GM19193 (cell line): Measurements from ENCODE around the gene MGAT4A.

Experiments used
- POLR2A ChIP-seq: IDR thresholded peaks from 4 replicates; pipeline ENCODE4 v1.6.1; 2011; ENCODE audit not compliant: insufficient read depth, insufficient read length; ENCODE audit errors: extremely low read depth

MGAT4A gene

GRCh38 chr2:98634406-98635092 is 96.4 kb downstream of the MGAT4A start:
- no peak for TF ChIP-seq POLR2A

- no peak for TF ChIP-seq POLR2A
These were observed 98.6 kb downstream of the MGAT4A start for GRCh38 chr2:98632351-98632750.

- no peak for TF ChIP-seq POLR2A
These were observed 107.3 kb downstream of the MGAT4A start for GRCh38 chr2:98623657-98624056.

- TF ChIP-seq POLR2A, result no peak
These were observed 113.8 kb downstream of the MGAT4A start for GRCh38 chr2:98617149-98617548.

GRCh38 chr2:98615481-98615880 is 115.5 kb downstream of the MGAT4A start:
- TF ChIP-seq POLR2A, result no peak

GRCh38 chr2:98614024-98614739 is 116.8 kb downstream of the MGAT4A start:
- no peak for TF ChIP-seq POLR2A

DNA sequence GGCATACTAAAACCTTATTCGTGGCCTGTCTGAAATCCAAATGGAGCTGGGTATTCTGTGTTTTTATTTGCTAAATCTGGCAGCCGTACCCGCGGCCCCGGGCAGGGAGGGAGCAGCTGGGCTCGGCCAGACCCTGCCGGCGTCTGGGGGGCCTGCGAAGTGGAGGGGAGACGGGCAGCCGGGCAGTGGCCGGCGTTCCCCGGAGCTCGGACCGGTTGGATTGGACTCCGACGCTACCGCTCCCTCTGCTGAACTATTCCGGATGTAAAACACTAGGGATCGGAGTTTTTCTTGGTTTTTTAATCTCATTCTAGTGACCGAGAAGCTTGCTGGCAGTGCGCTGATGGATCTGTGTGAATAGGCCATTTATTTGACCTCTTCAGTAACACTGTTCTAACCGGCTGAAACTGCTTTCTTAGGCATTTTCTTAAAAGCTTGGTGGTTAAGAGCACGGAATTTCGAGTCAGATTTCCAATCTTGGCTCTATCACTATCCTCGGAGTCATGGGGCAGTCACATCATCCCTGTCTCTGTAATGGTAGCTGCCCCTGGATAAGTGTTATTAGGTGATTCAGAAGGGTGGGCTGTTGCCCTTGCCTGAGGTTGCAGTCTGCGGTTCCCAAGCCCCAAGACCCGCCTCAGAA is 121.8 kb downstream of the MGAT4A start:
- no peak for TF ChIP-seq POLR2A

DNA sequence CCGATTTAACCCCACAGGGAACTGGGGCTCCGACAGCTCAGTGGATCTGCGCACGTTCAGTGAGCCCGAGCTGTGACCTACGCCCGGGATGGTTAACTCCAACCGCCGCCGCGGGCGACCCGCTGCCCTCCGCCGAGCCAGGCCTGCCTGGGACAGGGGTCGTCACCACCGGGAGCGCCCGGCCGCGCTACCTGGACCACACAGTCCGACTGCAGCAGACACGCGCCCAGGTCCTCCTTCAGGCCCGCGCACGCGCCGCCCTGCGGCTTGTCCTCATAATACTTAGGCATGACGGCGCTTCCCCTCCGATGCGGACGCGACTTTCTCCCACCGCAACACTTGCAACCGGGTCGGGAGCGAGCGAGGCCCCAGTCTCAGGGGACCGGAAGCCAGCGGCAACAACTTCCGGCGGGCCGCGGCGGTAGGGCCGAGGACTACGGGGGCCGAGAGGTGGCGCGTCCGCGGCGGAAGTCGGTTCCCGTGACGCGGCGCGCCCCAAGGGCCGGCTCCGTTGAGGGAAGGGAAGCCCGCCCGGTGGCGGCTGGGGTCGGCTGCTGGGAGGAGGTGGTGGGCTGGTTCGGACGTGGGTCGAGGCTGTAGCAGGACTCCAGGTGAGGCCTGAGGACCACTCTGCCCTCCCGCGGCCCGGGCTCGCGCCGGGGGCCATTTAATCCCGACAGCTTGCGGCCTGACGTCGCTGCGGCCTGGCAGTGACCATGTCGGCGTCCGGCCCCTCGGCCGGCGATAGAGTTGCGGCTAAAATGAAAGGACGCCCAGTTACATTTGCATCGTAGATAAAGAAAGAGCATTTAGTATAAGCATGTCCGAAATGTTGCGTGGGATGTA is 122.6 kb downstream of the MGAT4A start, which contains the start of the genes COA5 and UNC50:
TSS of gene COA5 (minus strand) at position 397 of the 846 bp plus-strand sequence. CDS start at position 290, 107 bp downstream.
TSS of gene UNC50 (plus strand) at position 474 of the 846 bp plus-strand sequence. CDS start 1,171 bp downstream, outside the sequence.
- peak; percentile 92 for TF ChIP-seq POLR2A

- no peak for TF ChIP-seq POLR2A
These were observed 123.2 kb downstream of the MGAT4A start for GRCh38 chr2:98607741-98608115.

- no peak for TF ChIP-seq POLR2A
These were observed 123.8 kb downstream of the MGAT4A start for GRCh38 chr2:98607104-98607503.

GRCh38 chr2:98606431-98606830 is 124.5 kb downstream of the MGAT4A start:
- no peak for TF ChIP-seq POLR2A

- TF ChIP-seq POLR2A, result no peak
These were observed 125.9 kb downstream of the MGAT4A start for GRCh38 chr2:98605076-98605475.

DNA sequence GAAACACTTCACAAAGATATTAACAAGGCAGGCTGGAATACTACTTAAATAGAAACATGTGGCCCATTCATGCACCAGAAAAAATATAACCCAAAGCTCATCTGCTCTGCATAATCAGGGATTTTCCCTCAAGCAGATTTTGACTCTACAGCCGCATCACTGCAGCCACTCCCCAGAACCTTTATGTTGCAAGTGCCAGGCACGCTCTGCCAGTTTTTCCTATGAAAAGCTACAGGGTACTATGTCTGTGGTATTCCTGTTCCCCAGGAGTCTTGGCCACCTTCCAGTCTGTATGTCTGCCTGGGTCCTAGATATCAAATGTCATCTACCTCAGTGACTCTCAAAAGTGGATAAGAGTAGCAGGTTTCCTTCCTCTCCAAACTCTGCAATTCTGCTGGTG is 126.4 kb downstream of the MGAT4A start:
- no peak for TF ChIP-seq POLR2A

DNA sequence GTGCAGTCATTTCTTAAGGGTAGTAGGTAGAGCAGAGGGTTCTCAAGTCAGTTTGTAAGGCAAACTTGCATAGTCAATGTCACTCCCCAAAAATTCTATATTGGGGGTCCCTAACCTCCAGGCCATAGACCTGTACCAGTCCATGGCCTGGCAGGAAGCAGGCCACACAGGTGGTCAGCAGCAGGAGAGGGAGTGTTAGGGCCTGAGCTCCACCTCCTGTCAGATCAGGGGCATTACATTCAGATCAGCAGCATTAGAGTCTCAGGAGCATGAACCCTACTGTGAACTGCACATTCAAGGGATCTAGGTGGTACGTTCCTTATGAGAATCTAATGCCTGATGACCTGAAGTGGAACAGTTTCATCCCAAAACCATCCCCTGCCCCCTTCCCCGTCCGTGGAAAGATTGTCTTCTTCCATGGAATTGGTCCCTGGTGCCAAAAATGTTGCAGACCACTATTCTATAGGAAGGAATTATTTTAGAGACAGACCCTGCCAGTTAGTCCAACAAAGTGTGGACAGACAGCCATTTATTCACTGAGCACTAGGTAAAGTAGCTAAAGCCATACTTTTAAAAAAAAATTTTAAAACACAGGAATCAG is 129.3 kb downstream of the MGAT4A start:
- TF ChIP-seq POLR2A, result no peak
